C4-2B (cell line): ENCODE measurements around the gene HPX.

Source experiments
- CTCF ChIP-seq: fragments of 450-650 bp; conservative IDR thresholded peaks from 2 replicates; pipeline ENCODE4 v1.5.1; 2017; ENCODE audit warnings: mild to moderate bottlenecking
- ZFX ChIP-seq: fragments of 450-650 bp; IDR thresholded peaks from 2 replicates; pipeline ENCODE4 v1.6.1; 2017

GRCh38 chr11:6414874-6415328 lies 25.9 kb downstream of the HPX start:
- no peak for TF ChIP-seq CTCF
- TF ChIP-seq ZFX: no peak
